Esophagus muscularis mucosa (tissue), 4 donors: ENCODE measurements around the gene TMEM176A. TPM values are rescaled to one million over a fixed set of nuclear protein-coding genes. Genes with fewer than 3 reads are reported as not detected.

Source experiments
- DNase-seq: peaks from one replicate; pipeline ENCODE4 v3.0.0-alpha.2; 2017; ENCODE audit errors: extremely low spot score
- H3K27ac ChIP-seq, 4 donors: fragments of 200-600 bp; sonication (generic); replicated peaks in 1 of 4; 1 replicate in 3 of 4; 2 replicates in 1 of 4; pipeline ENCODE4 v1.5.1; 2016 to 2019; ENCODE audit warnings: mild to moderate bottlenecking in 1 of 4
- H3K27me3 ChIP-seq, 4 donors: fragments of 200-600 bp; sonication (generic); one replicate each; pipeline versions ENCODE4 v1.5.1 to v1.6.0; 2016 to 2019
- H3K36me3 ChIP-seq, 4 donors: fragments of 200-600 bp; sonication (generic); one replicate each; pipeline ENCODE4 v1.5.1; 2016 to 2019
- H3K4me1 ChIP-seq, 4 donors: fragments of 200-600 bp; sonication (generic); one replicate each; pipeline ENCODE4 v1.5.1; 2016 to 2019
- H3K4me3 ChIP-seq, 4 donors: fragments of 200-600 bp; sonication (generic); 1 replicate in 2 of 4; 2 replicates in 2 of 4; pipeline ENCODE4 v1.5.1; 2016 to 2019; ENCODE audit warnings: mild to moderate bottlenecking in 4 of 4, moderate library complexity in 1 of 4
- H3K9me3 ChIP-seq, 4 donors: fragments of 200-600 bp; sonication (generic); 1 replicate in 3 of 4; 2 replicates in 1 of 4; pipeline ENCODE4 v1.5.1; 2016 to 2019
- EP300 ChIP-seq: sonication (generic); formaldehyde crosslinking; IDR thresholded peaks from one replicate; pipeline ENCODE4 v1.6.1; 2017; ENCODE audit warnings: antibody characterized with exemption
- POLR2A ChIP-seq: fragments of 450-650 bp; IDR thresholded peaks from one replicate; pipeline ENCODE4 v1.6.1; 2017; ENCODE audit warnings: antibody characterized with exemption, moderate library complexity, mild to moderate bottlenecking, low read depth
- POLR2AphosphoS5 ChIP-seq, 2 donors: sonication (generic); formaldehyde crosslinking; IDR thresholded peaks; one replicate each; pipeline ENCODE4 v1.6.1; 2017; ENCODE audit warnings: antibody characterized with exemption in 2 of 2
- WGBS: methylation state at CpG from one replicate; pipeline ENCODE4 v1.1.5; 2018; 5-methylcytosine and 5-hydroxymethylcytosine counted together
- intact Hi-C: fragments of 100-400 bp; cut with DNase I; formaldehyde crosslinking; loops from one replicate; pipeline ENCODE4 v1.15.1; 2023
- total RNA-seq, 4 donors: library from RNA; depleted of rRNA; stranded (reverse); fragments of >200 nt; gene quantifications; one replicate each; pipeline versions ENCODE4 v1.1.0 to v1.2.1, GENCODE V29; 2016
- TF ChIP-seq, protein P1 (sequence below), 3 experiments: fragments of 200-600 bp in 2 of 3; fragments of 450-650 bp in 1 of 3; sonication (generic) in 2 of 3; IDR thresholded peaks; one replicate each; pipeline ENCODE4 v1.5.1; 2017 to 2019; ENCODE audit warnings: antibody characterized with exemption in 3 of 3, mild to moderate bottlenecking in 2 of 3, moderate library complexity in 1 of 3

Gene TMEM176A
- total RNA-seq, 4 donors from 2014 or later: 11.6 to 47.7 (median 35.5) TPM

- DNase-seq: peak; percentile 57
- Histone ChIP-seq H3K4me1 (no peaks in the 10 kb centered on the region), H3K27me3 (peaks cover 0 to 42% (median 2%) of the 10 kb centered on the region in 4 donors), H3K4me3 (no peak within 1 kb of the TSS), H3K27ac (no peak within 1 kb of the TSS), H3K36me3 (no peaks in the 10 kb centered on the region), H3K9me3 (no peaks in the 10 kb centered on the region)
- TF ChIP-seq POLR2A (no peak), POLR2AphosphoS5 (IDR thresholded peaks at IDR 0.05) (no peak), EP300 (no peak)
- TF ChIP-seq, protein P1, sequence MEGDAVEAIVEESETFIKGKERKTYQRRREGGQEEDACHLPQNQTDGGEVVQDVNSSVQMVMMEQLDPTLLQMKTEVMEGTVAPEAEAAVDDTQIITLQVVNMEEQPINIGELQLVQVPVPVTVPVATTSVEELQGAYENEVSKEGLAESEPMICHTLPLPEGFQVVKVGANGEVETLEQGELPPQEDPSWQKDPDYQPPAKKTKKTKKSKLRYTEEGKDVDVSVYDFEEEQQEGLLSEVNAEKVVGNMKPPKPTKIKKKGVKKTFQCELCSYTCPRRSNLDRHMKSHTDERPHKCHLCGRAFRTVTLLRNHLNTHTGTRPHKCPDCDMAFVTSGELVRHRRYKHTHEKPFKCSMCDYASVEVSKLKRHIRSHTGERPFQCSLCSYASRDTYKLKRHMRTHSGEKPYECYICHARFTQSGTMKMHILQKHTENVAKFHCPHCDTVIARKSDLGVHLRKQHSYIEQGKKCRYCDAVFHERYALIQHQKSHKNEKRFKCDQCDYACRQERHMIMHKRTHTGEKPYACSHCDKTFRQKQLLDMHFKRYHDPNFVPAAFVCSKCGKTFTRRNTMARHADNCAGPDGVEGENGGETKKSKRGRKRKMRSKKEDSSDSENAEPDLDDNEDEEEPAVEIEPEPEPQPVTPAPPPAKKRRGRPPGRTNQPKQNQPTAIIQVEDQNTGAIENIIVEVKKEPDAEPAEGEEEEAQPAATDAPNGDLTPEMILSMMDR (IDR thresholded peaks at IDR 0.05): no peak
- intact Hi-C loops: no loop called here
- WGBS: 71% methylated on average over 8 of the region's 8 CpGs
These were observed 51.9 kb downstream of the TMEM176A start, which contains the start of gene AOC1 for GRCh38 chr7:150852371-150852905. AOC1 (plus strand) TSS chr7:150852517; CDS start chr7:150856471, 3,954 bp downstream.

- peak; percentile 66 for DNase-seq
- no peak overlapping the region for H3K27ac ChIP-seq
- H3K4me1 ChIP-seq: no peaks in the 10 kb centered on the region
- WGBS: 75% methylated on average over 18 of the region's 19 CpGs
- H3K36me3 ChIP-seq: no peaks in the 10 kb centered on the region
- TF ChIP-seq, protein P1 (IDR thresholded peaks at IDR 0.05): no peak
- no peak for TF ChIP-seq EP300
- H3K4me3 ChIP-seq: no peak overlapping the region
- peaks cover 0 to 54% (median 2%) of the 10 kb centered on the region in 4 donors for H3K27me3 ChIP-seq
- intact Hi-C loops: no loop called here
- H3K9me3 ChIP-seq: no peaks in the 10 kb centered on the region
These were observed 53.8 kb downstream of the TMEM176A start for GRCh38 chr7:150854066-150855000.

Other genes with a start within 250 kb of the TMEM176A start
- gene GIMAP4, start 233.4 kb upstream of the TMEM176A start, total RNA-seq: 10 to 100 TPM; 18.3 to 35.3 (median 31.1) TPM
- 10 to 100 TPM; 25.7 to 45.9 (median 37.2) TPM for gene GIMAP6, start 168.4 kb upstream of the TMEM176A start, total RNA-seq
- gene GIMAP2, start 115.1 kb upstream of the TMEM176A start, total RNA-seq: 1 to 10 TPM; 5.4 to 9.7 (median 6.5) TPM
- gene GIMAP1, start 84.2 kb upstream of the TMEM176A start, total RNA-seq: 10 to 100 TPM in 2 of 4 donors, 1 to 10 TPM in 2; 6.6 to 13.0 (median 8.5) TPM
- 10 to 100 TPM; 26.9 to 48.2 (median 28.6) TPM for gene GIMAP5, start 63.4 kb upstream of the TMEM176A start, total RNA-seq
- gene TMEM176B, start 405 bp upstream of the TMEM176A start, total RNA-seq: 10 to 100 TPM; 19.5 to 58.2 (median 54.1) TPM
- gene AOC1, start 51.7 kb downstream of the TMEM176A start, total RNA-seq: under 1 TPM in 3 of 4 donors, not detected in 1; 0.23 to 0.45 (median 0.33) TPM
- 10 to 100 TPM; 29.8 to 71.7 (median 42.5) TPM for gene KCNH2, start 177.6 kb downstream of the TMEM176A start, total RNA-seq
- gene NOS3, start 190.2 kb downstream of the TMEM176A start, total RNA-seq: 10 to 100 TPM in 3 of 4 donors, 1 to 10 TPM in 1; 3.7 to 20.2 (median 16.2) TPM
- gene ATG9B, start 223.7 kb downstream of the TMEM176A start, total RNA-seq: under 1 TPM in 1 of 4 donors, not detected in 3; 0.42 TPM
- gene ABCB8, start 227.7 kb downstream of the TMEM176A start, total RNA-seq: 10 to 100 TPM; 13.1 to 25.3 (median 19.9) TPM
- gene ASIC3, start 247.8 kb downstream of the TMEM176A start, total RNA-seq: 1 to 10 TPM; 1.3 to 2.9 (median 2.1) TPM